Colonic mucosa (tissue), 4 donors: ENCODE data around the gene ADM2. TPM values are rescaled to one million over a fixed set of nuclear protein-coding genes. Genes with fewer than 3 reads are reported as not detected.

Experiments used
- DNase-seq: peaks from one replicate; pipeline ENCODE4 v3.0.0-alpha.2; 2020
- H3K27ac ChIP-seq: fragments of 200-600 bp; one replicate; pipeline ENCODE4 v1.8.0; 2021
- H3K27me3 ChIP-seq: fragments of 200-600 bp; one replicate; pipeline ENCODE4 v1.8.0; 2021
- H3K36me3 ChIP-seq: fragments of 200-600 bp; one replicate; pipeline ENCODE4 v1.8.0; 2021
- H3K4me1 ChIP-seq: fragments of 200-600 bp; one replicate; pipeline ENCODE4 v1.8.0; 2021; ENCODE audit warnings: mild to moderate bottlenecking
- H3K4me3 ChIP-seq: fragments of 200-600 bp; one replicate; pipeline ENCODE4 v1.8.0; 2021
- H3K9ac ChIP-seq, 2 donors: one replicate each; pipeline ENCODE4 v1.7.0; 2013; ENCODE audit warnings: control low read depth in 2 of 2, low read depth in 2 of 2, low read length in 2 of 2
- H3K9me3 ChIP-seq: fragments of 200-600 bp; one replicate; pipeline ENCODE4 v1.8.0; 2021
- CTCF ChIP-seq: fragments of 200-600 bp; IDR thresholded peaks from one replicate; pipeline ENCODE4 v1.8.0; 2022; ENCODE audit warnings: antibody characterized with exemption, mild to moderate bottlenecking
- intact Hi-C: fragments of 100-400 bp; cut with DNase I; formaldehyde crosslinking; loops from one replicate; pipeline ENCODE4 v1.14.1; 2022
- total RNA-seq, 2 donors: library from RNA; stranded (reverse); fragmentation: NEBNext Ultra II Directional in 1 of 2; extraction: Animal tissue kit (Norgen Biotek cat#: 25700) in 1 of 2; gene quantifications; one replicate each; pipeline ENCODE4 v1.2.1, GENCODE V29; 2021
- donor health status: healthy.
- donor health status: DM: no; HTN: no; CAD: no.
- donor health status: DM: no; HTN: no; CAD: no.

ADM2 gene
- total RNA-seq, 2 donors from 2014 or later: 4.4 to 5.1 TPM

- no peak for DNase-seq
- H3K9me3 ChIP-seq: no peaks in the 10 kb centered on the region
- H3K4me3 ChIP-seq: peak overlapping the region; percentile 55
- peak overlapping the region; percentile 100 for H3K27ac ChIP-seq
- H3K27me3 ChIP-seq: no peaks in the 10 kb centered on the region
- H3K36me3 ChIP-seq: no peaks in the 10 kb centered on the region
- intact Hi-C loops: no loop called here
- no peak for TF ChIP-seq CTCF
- peak overlapping the region; percentile 95 to 98 for H3K9ac ChIP-seq
- peaks cover 12% of the 10 kb centered on the region for H3K4me1 ChIP-seq
Measured at GRCh38 chr22:50528682-50529415, 47.5 kb downstream of the ADM2 start.

GRCh38 chr22:50529416-50529896 is 48.1 kb downstream of the ADM2 start:
- H3K36me3 ChIP-seq: no peaks in the 10 kb centered on the region
- H3K27ac ChIP-seq: peak overlapping the region; percentile 100
- no peak for DNase-seq
- peak overlapping the region; percentile 95 to 98 for H3K9ac ChIP-seq
- H3K9me3 ChIP-seq: no peaks in the 10 kb centered on the region
- no peaks in the 10 kb centered on the region for H3K27me3 ChIP-seq
- intact Hi-C loops: no loop called here
- no peak for TF ChIP-seq CTCF
- peak overlapping the region; percentile 55 for H3K4me3 ChIP-seq
- H3K4me1 ChIP-seq: peaks cover 6% of the 10 kb centered on the region

GRCh38 chr22:50529897-50530579 is 48.7 kb downstream of the ADM2 start, which contains the start of gene TYMP:
TSS of gene TYMP (minus strand) at chr22:50530012. CDS start at chr22:50529709, 303 bp downstream.
- Histone ChIP-seq H3K4me1 (peaks cover 6% of the 10 kb centered on the region), H3K9ac (peak within 1 kb of the TSS; percentile 95 to 98)

GRCh38 chr22:50530580-50530876 is 49.2 kb downstream of the ADM2 start:
- peak overlapping the region; percentile 100 for H3K27ac ChIP-seq
- no peak for DNase-seq
- H3K9ac ChIP-seq: peak overlapping the region; percentile 95 to 98
- H3K4me3 ChIP-seq: peak overlapping the region; percentile 55
- peaks cover 6% of the 10 kb centered on the region for H3K4me1 ChIP-seq
- intact Hi-C loops: no loop called here
- no peak for TF ChIP-seq CTCF
- no peaks in the 10 kb centered on the region for H3K9me3 ChIP-seq
- no peaks in the 10 kb centered on the region for H3K36me3 ChIP-seq
- no peaks in the 10 kb centered on the region for H3K27me3 ChIP-seq

More at GRCh38 chr22:50529897-50530579, 48.7 kb downstream of the ADM2 start, which contains the start of gene TYMP:
- Histone ChIP-seq H3K27me3 (no peaks in the 10 kb centered on the region), H3K36me3 (no peaks in the 10 kb centered on the region), H3K27ac (peak within 1 kb of the TSS; percentile 100), H3K9me3 (no peaks in the 10 kb centered on the region), H3K4me3 (peak within 1 kb of the TSS; percentile 55)
- TF ChIP-seq CTCF: no peak
- intact Hi-C loops: no loop called here
- peak; percentile 89 for DNase-seq

GRCh38 chr22:50530877-50531545 is 49.7 kb downstream of the ADM2 start:
- TF ChIP-seq CTCF: no peak

More at GRCh38 chr22:50530877-50531545, 49.7 kb downstream of the ADM2 start:
- H3K4me3 ChIP-seq: peak overlapping the region; percentile 55
- intact Hi-C loops: no loop called here
- H3K4me1 ChIP-seq: peaks cover 6% of the 10 kb centered on the region
- H3K27me3 ChIP-seq: no peaks in the 10 kb centered on the region
- peak overlapping the region; percentile 95 to 98 for H3K9ac ChIP-seq
- no peaks in the 10 kb centered on the region for H3K9me3 ChIP-seq
- DNase-seq: peak; percentile 90
- peak overlapping the region; percentile 100 for H3K27ac ChIP-seq
- no peaks in the 10 kb centered on the region for H3K36me3 ChIP-seq
